Measurements from ENCODE around the gene WT1. TPM values are rescaled to one million over a fixed set of nuclear protein-coding genes. Genes with fewer than 3 reads are reported as not detected.

WT1 gene
- total and polyA plus RNA-seq, 2 of the 8 experiments (the other 6 are each of a cell fraction or from before 2014, with no cell fraction given), result 0.05 to 0.17 TPM

- no peak for TF ChIP-seq CHD7 (IDR thresholded peaks at IDR 0.05; ENCODE audit: insufficient replicate concordance, low read length)
- no peak for TF ChIP-seq EZH2 (IDR thresholded peaks at IDR 0.05; ENCODE audit: low read depth, low read length, severe bottlenecking)
- TF ChIP-seq BCL11A (IDR thresholded peaks at IDR 0.05; ENCODE audit: low read depth in 2 of 2, low read length in 2 of 2), result no peak
- TF ChIP-seq CBX5 (IDR thresholded peaks at IDR 0.05; ENCODE audit: low read depth, low read length), result no peak
- no peak for TF ChIP-seq EP300 (IDR thresholded peaks at IDR 0.05; ENCODE audit: borderline replicate concordance in 1 of 2, low read depth in 2 of 2, low read length in 2 of 2)
- TF ChIP-seq SAP30 (IDR thresholded peaks at IDR 0.05; ENCODE audit: insufficient read depth, insufficient replicate concordance, low read length), result no peak
- no peak for TF ChIP-seq CBX8 (IDR thresholded peaks at IDR 0.05; ENCODE audit: borderline replicate concordance, low read depth, low read length)
Observed at GRCh38 chr11:32365192-32365591, 70.1 kb downstream of the WT1 start (continued).

Data from H1 (cell line).